PC-9 (cell line): Measurements from ENCODE around the gene WBP1L. TPM values are rescaled to one million over a fixed set of nuclear protein-coding genes. Genes with fewer than 3 reads are reported as not detected.

ENCODE experiments used
- BruUV-seq: library from RNA; stranded (reverse); fragments of 400-500 nt; replicated peaks from 2 replicates; lab custom pipeline; 2021; lab: Mats Ljungman, UMichigan
- CTCF ChIA-PET: fragments of 300-600 bp; sonication (Branson Sonifier 250); formaldehyde crosslinking; loops from one replicate; lab custom pipeline; 2022; ENCODE audit warnings: antibody characterized with exemption; lab: Charles Lee
- POLR2A ChIA-PET: fragments of 300-600 bp; sonication (Branson Sonifier 250); formaldehyde crosslinking; loops from one replicate; lab custom pipeline; 2022; ENCODE audit warnings: antibody characterized with exemption; ENCODE audit not compliant: unreplicated experiment; lab: Charles Lee
- DNase-seq, 2 experiments: peaks; one replicate each; pipeline versions ENCODE4 v3.0.0 to v3.0.0-alpha.2; 2015 to 2022; ENCODE audit warnings: mixed read lengths in 1 of 2
- H2AFZ ChIP-seq: fragments of 200-600 bp; sonication (generic); 2 replicates; pipeline ENCODE4 v1.8.1; 2017; ENCODE audit warnings: antibody characterized with exemption
- H3F3A ChIP-seq: fragments of 200-600 bp; sonication (generic); 2 replicates; pipeline ENCODE4 v1.8.1; 2017; ENCODE audit warnings: antibody characterized with exemption, mild to moderate bottlenecking, low read depth; ENCODE audit not compliant: insufficient read depth
- H3K27ac ChIP-seq: fragments of 200-600 bp; sonication (generic); 2 replicates; pipeline ENCODE4 v1.6.1; 2016; ENCODE audit warnings: mixed run types
- H3K27me3 ChIP-seq: fragments of 200-600 bp; sonication (generic); 2 replicates; pipeline ENCODE4 v1.6.1; 2016; ENCODE audit warnings: low read depth, mixed run types; ENCODE audit not compliant: insufficient read depth
- H3K36me3 ChIP-seq: fragments of 200-600 bp; sonication (generic); 2 replicates; pipeline ENCODE4 v1.6.1; 2016; ENCODE audit warnings: low read depth, mixed run types
- H3K4me1 ChIP-seq: fragments of 200-600 bp; sonication (generic); replicated peaks from 2 replicates; pipeline ENCODE4 v1.6.1; 2016; ENCODE audit warnings: mixed run types; ENCODE audit not compliant: insufficient read depth
- H3K4me2 ChIP-seq: fragments of 200-600 bp; sonication (generic); 2 replicates; pipeline ENCODE4 v1.6.1; 2017; ENCODE audit warnings: mixed run types
- H3K4me3 ChIP-seq: fragments of 200-600 bp; sonication (generic); 2 replicates; pipeline ENCODE4 v1.6.1; 2016; ENCODE audit warnings: mixed run types
- H3K79me2 ChIP-seq: fragments of 200-600 bp; sonication (generic); 2 replicates; pipeline ENCODE4 v1.6.1; 2017; ENCODE audit warnings: low read depth, mixed run types
- H3K9me2 ChIP-seq: fragments of 200-600 bp; sonication (generic); 2 replicates; pipeline ENCODE4 v1.8.1; 2017; ENCODE audit warnings: mild to moderate bottlenecking; ENCODE audit not compliant: insufficient read depth
- H3K9me3 ChIP-seq: fragments of 200-600 bp; sonication (generic); 2 replicates; pipeline ENCODE4 v1.8.1; 2016; ENCODE audit warnings: low read depth; ENCODE audit not compliant: insufficient read depth
- H4K20me1 ChIP-seq: fragments of 200-600 bp; sonication (generic); 2 replicates; pipeline ENCODE4 v1.8.1; 2017; ENCODE audit not compliant: insufficient read depth
- CTCF ChIP-seq: fragments of 200-600 bp; sonication (generic); conservative IDR thresholded peaks from 2 replicates; pipeline ENCODE4 v1.6.1; 2017; ENCODE audit warnings: mixed run types, antibody characterized with exemption, mild to moderate bottlenecking, moderate library complexity
- EZH2 ChIP-seq: fragments of 200-600 bp; sonication (generic); IDR thresholded peaks from 2 replicates; pipeline ENCODE4 v1.8.0; 2017; ENCODE audit warnings: antibody characterized with exemption, low read depth
- intact Hi-C: fragments of 100-400 bp; cut with micrococcal nuclease; formaldehyde crosslinking; loops from one replicate; pipeline ENCODE4 v1.10.0; 2022; ENCODE audit not compliant: unreplicated experiment
- total RNA-seq: library from RNA; stranded (reverse); gene quantifications from 2 replicates; pipeline ENCODE4 v1.2.3, GENCODE V29; 2021

The WBP1L gene
- total RNA-seq, 1 experiment from 2014 or later: 19.7 TPM

- Histone ChIP-seq H3K79me2 (no peaks in the 10 kb centered on the region), H3K4me1 (peaks cover 14% of the 10 kb centered on the region), H3K4me3 (no peak overlapping the region), H3K9me2 (no peaks in the 10 kb centered on the region), H3K27me3 (no peaks in the 10 kb centered on the region), H3F3A (no peaks in the 10 kb centered on the region; the same call in 1 of the 2 replicates), H4K20me1 (no peaks in the 10 kb centered on the region), H3K27ac (no peak overlapping the region), H2AFZ (no peak overlapping the region), H3K4me2 (no peak overlapping the region), H3K36me3 (no peaks in the 10 kb centered on the region), H3K9me3 (no peaks in the 10 kb centered on the region)
- DNase-seq: no peak
- no peak for TF ChIP-seq EZH2
- ChIA-PET CTCF (no interaction called here), POLR2A (no interaction called here)
- intact Hi-C loops: no loop called here
- no TSS peak for BruUV-seq
Observed at GRCh38 chr10:102775935-102776669, 32.4 kb downstream of the WBP1L start.

GRCh38 chr10:102776779-102777456, 33.2 kb downstream of the WBP1L start:
- DNase-seq: peak in 1 of 2 experiments; percentile 16
- H3K27me3 ChIP-seq: no peaks in the 10 kb centered on the region
- no peaks in the 10 kb centered on the region for H4K20me1 ChIP-seq
- H3F3A ChIP-seq: no peaks in the 10 kb centered on the region; the same call in 1 of the 2 replicates
- H3K27ac ChIP-seq: no peak overlapping the region
- POLR2A ChIA-PET: interaction anchor here (0.8 kb wide), 1 partner anchor 36 kb away, joined by 4 read pairs; no protein-coding TSS in a partner anchor
- intact Hi-C loops: no loop called here
- no peak overlapping the region for H3K4me3 ChIP-seq
- no peaks in the 10 kb centered on the region for H3K36me3 ChIP-seq
- H3K4me1 ChIP-seq: peaks cover 14% of the 10 kb centered on the region
- CTCF ChIA-PET: no interaction called here
- no peaks in the 10 kb centered on the region for H3K79me2 ChIP-seq
- H3K4me2 ChIP-seq: no peak overlapping the region
- TF ChIP-seq CTCF: no peak
- no peak for TF ChIP-seq EZH2
- BruUV-seq: no TSS peak
- no peak overlapping the region for H2AFZ ChIP-seq
- no peaks in the 10 kb centered on the region for H3K9me3 ChIP-seq
- no peaks in the 10 kb centered on the region for H3K9me2 ChIP-seq

DNA sequence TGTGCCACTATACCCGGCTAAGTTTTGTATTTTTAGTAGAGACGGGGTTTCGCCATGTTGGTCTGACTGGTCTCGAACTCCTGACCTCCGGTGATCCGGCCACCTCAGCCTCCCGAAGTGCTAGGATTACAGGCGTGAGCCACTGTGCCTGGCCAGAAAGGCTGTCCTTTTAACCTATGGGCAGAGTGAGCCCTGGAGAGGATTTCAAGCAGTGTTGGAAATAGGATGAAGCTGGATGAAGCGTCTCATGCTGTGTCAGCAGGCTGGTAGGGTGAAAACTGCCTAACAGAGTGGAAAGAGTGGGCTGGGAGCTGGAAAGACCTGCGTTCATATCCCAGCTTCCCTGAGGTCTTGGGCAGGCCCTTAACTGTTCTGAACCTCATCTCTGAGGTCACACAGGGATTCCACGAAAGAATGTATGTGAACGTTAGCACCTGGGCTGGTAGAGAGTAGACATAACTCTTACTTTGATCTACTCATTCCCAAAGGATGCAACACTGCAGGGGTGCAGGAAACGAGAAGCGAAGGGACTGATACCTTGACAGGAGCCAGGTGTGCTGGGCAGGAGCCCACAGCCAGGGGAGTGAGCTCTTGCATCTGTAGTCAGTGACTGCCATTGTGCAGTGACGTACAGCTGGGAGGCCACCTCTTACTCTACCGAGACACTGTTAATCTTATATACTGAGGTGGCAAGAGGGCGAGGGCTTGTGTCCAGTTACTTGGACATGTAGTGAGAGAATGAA, 34.1 kb downstream of the WBP1L start:
- CTCF ChIA-PET: no interaction called here
- Histone ChIP-seq H4K20me1 (no peaks in the 10 kb centered on the region), H3K27me3 (no peaks in the 10 kb centered on the region), H3F3A (no peaks in the 10 kb centered on the region; the same call in 1 of the 2 replicates), H3K79me2 (no peaks in the 10 kb centered on the region), H3K4me2 (no peak overlapping the region), H3K4me1 (peaks cover 14% of the 10 kb centered on the region), H3K4me3 (no peak overlapping the region), H2AFZ (no peak overlapping the region), H3K36me3 (no peaks in the 10 kb centered on the region), H3K9me2 (no peaks in the 10 kb centered on the region), H3K27ac (no peak overlapping the region), H3K9me3 (no peaks in the 10 kb centered on the region)
- intact Hi-C loops: no loop called here
- TF ChIP-seq CTCF (no peak), EZH2 (no peak)
- POLR2A ChIA-PET: interaction anchor here (0.8 kb wide), 1 partner anchor 36 kb away, joined by 4 read pairs; no protein-coding TSS in a partner anchor
- no TSS peak for BruUV-seq
- DNase-seq: no peak
